CD4-positive, alpha-beta memory T cell (primary cell): ENCODE measurements around the gene TXNL4A. TPM values are rescaled to one million over a fixed set of nuclear protein-coding genes. Genes with fewer than 3 reads are reported as not detected.
A peak's percentile ranks its signal among the peaks of the same experiment; 100 is the strongest.

Experiments
- CTCF ChIA-PET: fragments of 350-600 bp; sonication (Branson Sonifier 250); formaldehyde crosslinking; loops from one replicate; lab custom pipeline; 2021; ENCODE audit warnings: inconsistent platforms; ENCODE audit not compliant: partially characterized antibody; lab: Charles Lee
- POLR2A ChIA-PET: fragments of 350-600 bp; sonication (Branson Sonifier 250); formaldehyde crosslinking; loops from one replicate; lab custom pipeline; 2021; ENCODE audit not compliant: partially characterized antibody; lab: Charles Lee
- DNase-seq, 5 donors: peaks; one replicate each; pipeline versions ENCODE4 v3.0.0 to v3.0.0-alpha.2; 2020 to 2022; ENCODE audit warnings: mixed read lengths in 1 of 5
- H3K27ac ChIP-seq: one replicate; pipeline ENCODE4 v1.7.0; 2013; ENCODE audit warnings: low read depth, low read length
- H3K27me3 ChIP-seq: 2 replicates; pipeline ENCODE4 v1.7.0; 2013; ENCODE audit warnings: mild to moderate bottlenecking, low read length, moderate library complexity; ENCODE audit not compliant: insufficient read depth
- H3K36me3 ChIP-seq: 2 replicates; pipeline ENCODE4 v1.7.0; 2013; ENCODE audit warnings: mild to moderate bottlenecking, low read length, moderate library complexity; ENCODE audit not compliant: insufficient read depth
- H3K4me1 ChIP-seq: 2 replicates; pipeline ENCODE4 v1.7.0; 2013; ENCODE audit warnings: mild to moderate bottlenecking, low read length, moderate library complexity; ENCODE audit not compliant: insufficient read depth
- H3K4me3 ChIP-seq, 2 donors: one replicate each; pipeline ENCODE4 v1.7.0; 2013; ENCODE audit warnings: low read length in 2 of 2, mild to moderate bottlenecking in 1 of 2
- H3K9me3 ChIP-seq, 2 donors: one replicate each; pipeline ENCODE4 v1.7.0; 2013; ENCODE audit warnings: low read length in 2 of 2, control low read depth in 1 of 2; ENCODE audit not compliant: control insufficient read depth in 1 of 2
- H3K27ac Mint-ChIP-seq, 7 donors: one replicate each; pipeline ENCODE4 v1.8.0; 2020 to 2021; ENCODE audit warnings: mixed read lengths in 7 of 7, mild to moderate bottlenecking in 6 of 7, inconsistent platforms in 3 of 7, moderate library complexity in 3 of 7
- H3K27me3 Mint-ChIP-seq, 2 donors: one replicate each; pipeline ENCODE4 v1.8.0; 2020 to 2021; ENCODE audit warnings: mixed read lengths in 2 of 2
- H3K36me3 Mint-ChIP-seq, 2 donors: one replicate each; pipeline ENCODE4 v1.8.0; 2020 to 2021; ENCODE audit warnings: mixed read lengths in 2 of 2, inconsistent platforms in 1 of 2, mild to moderate bottlenecking in 1 of 2
- H3K4me1 Mint-ChIP-seq, 4 donors: one replicate each; pipeline ENCODE4 v1.8.0; 2020 to 2021; ENCODE audit warnings: mixed read lengths in 4 of 4, mild to moderate bottlenecking in 1 of 4
- H3K4me3 Mint-ChIP-seq, 8 donors: one replicate each; pipeline ENCODE4 v1.8.0; 2020 to 2021; ENCODE audit warnings: mixed read lengths in 8 of 8, mild to moderate bottlenecking in 7 of 8, moderate library complexity in 6 of 8, inconsistent platforms in 3 of 8
- H3K9me3 Mint-ChIP-seq, 8 donors: one replicate each; pipeline ENCODE4 v1.8.0; 2020 to 2021; ENCODE audit warnings: mixed read lengths in 8 of 8, mild to moderate bottlenecking in 5 of 8, inconsistent platforms in 3 of 8, moderate library complexity in 1 of 8
- intact Hi-C: fragments of 100-400 bp; cut with micrococcal nuclease; formaldehyde crosslinking; loops from one replicate; pipeline ENCODE4 v1.15.1; 2023
- polyA plus RNA-seq, 2 donors: library from polyadenylated mRNA; unstranded; fragments of 300-500 nt; fragmentation: Illumina TruSeq; gene quantifications; one replicate each; pipeline ENCODE4 v1.2.3, GENCODE V29; 2021
- total RNA-seq, 2 experiments: library from RNA; stranded (reverse); gene quantifications; one replicate each; pipeline ENCODE4 v1.2.3, GENCODE V29; 2021

TXNL4A gene
- total and polyA plus RNA-seq, 4 experiments from 2014 or later: 72.6 to 224 (median 145) TPM

GRCh38 chr18:79974025-79974654, 14.2 kb downstream of the TXNL4A start:
- Histone ChIP-seq H3K36me3 (peaks cover 53% of the 10 kb centered on the region), H3K27me3 (no peaks in the 10 kb centered on the region), H3K9me3 (no peaks in the 10 kb centered on the region), H3K4me1 (no peaks in the 10 kb centered on the region), H3K27ac (no peak overlapping the region), H3K4me3 (no peak overlapping the region)
- peaks cover 50 to 78% of the 10 kb centered on the region in 2 donors for H3K36me3 Mint-ChIP-seq
- no peaks in the 10 kb centered on the region for H3K27me3 Mint-ChIP-seq
- no peak for DNase-seq
- H3K27ac Mint-ChIP-seq: peak overlapping the region in 1 of 7 donors; percentile 47
- intact Hi-C loops: no loop called here
- POLR2A ChIA-PET: interaction anchor here (0.6 kb wide), 2 partner anchors 11 to 102 kb away, joined by 3 read pairs; no protein-coding TSS in a partner anchor
- H3K4me3 Mint-ChIP-seq: no peak overlapping the region
- H3K9me3 Mint-ChIP-seq: peaks cover 0 to 1% (median 0%) of the 10 kb centered on the region in 8 donors
- CTCF ChIA-PET: no interaction called here
- H3K4me1 Mint-ChIP-seq: peaks cover 6 to 21% (median 15%) of the 10 kb centered on the region in 4 donors

DNA sequence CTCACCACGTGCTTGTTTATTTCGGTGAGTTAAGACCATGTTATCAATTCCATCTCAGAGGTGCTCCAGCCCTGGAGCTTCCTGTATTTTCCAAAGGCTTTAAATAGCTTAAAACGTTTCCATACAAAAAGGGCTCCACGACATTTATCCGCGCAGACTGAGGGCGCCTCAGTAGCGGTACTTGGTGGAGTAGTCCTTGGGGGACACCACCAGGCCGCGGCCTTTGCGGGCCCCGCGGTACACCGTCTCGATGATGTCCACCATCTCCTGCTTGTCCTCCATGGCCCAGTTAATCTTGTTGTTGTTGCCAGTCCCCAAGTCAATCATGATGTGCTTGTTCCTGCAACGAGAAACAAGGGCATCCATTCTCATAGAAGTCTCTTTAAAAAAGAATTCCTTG, 14.8 kb downstream of the TXNL4A start:
- H3K36me3 Mint-ChIP-seq: peaks cover 49 to 78% of the 10 kb centered on the region in 2 donors
- Histone ChIP-seq H3K27ac (no peak overlapping the region), H3K4me1 (no peaks in the 10 kb centered on the region), H3K9me3 (no peaks in the 10 kb centered on the region), H3K27me3 (no peaks in the 10 kb centered on the region), H3K4me3 (no peak overlapping the region), H3K36me3 (peaks cover 53% of the 10 kb centered on the region)
- intact Hi-C loops: no loop called here
- no peaks in the 10 kb centered on the region for H3K27me3 Mint-ChIP-seq
- ChIA-PET CTCF (no interaction called here), POLR2A (interaction anchor here (0.6 kb wide), 2 partner anchors 10 to 101 kb away, joined by 3 read pairs; no protein-coding TSS in a partner anchor)
- H3K4me3 Mint-ChIP-seq: no peak overlapping the region
- no peak overlapping the region for H3K27ac Mint-ChIP-seq
- H3K4me1 Mint-ChIP-seq: peaks cover 5 to 20% (median 14%) of the 10 kb centered on the region in 4 donors
- H3K9me3 Mint-ChIP-seq: peaks cover 0 to 1% (median 0%) of the 10 kb centered on the region in 8 donors
- DNase-seq: no peak

DNA sequence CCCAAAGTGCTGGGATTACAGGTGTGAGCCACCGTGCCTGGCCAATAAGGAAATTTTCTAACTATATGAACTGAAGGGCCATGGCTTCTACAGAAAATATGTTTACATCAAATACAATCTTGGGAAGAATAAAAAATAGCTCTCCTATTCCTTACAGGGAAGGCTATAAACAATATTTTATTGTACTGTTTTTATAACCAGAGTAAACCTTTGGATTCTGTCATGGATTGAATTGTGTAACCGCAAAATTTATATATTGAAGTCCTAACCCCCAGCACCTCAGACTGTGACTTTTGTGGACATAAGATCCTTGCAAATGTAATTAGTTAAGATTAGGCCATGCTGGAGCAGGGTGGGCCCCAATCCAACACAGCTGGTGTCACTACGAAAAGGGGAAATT, 15.6 kb downstream of the TXNL4A start:
- H3K36me3 ChIP-seq: peaks cover 53% of the 10 kb centered on the region
- H3K27ac Mint-ChIP-seq: no peak overlapping the region
- CTCF ChIA-PET: no interaction called here
- no peak for DNase-seq
- H3K27me3 Mint-ChIP-seq: no peaks in the 10 kb centered on the region
- H3K27ac ChIP-seq: no peak overlapping the region
- H3K4me1 ChIP-seq: no peaks in the 10 kb centered on the region
- H3K4me3 ChIP-seq: no peak overlapping the region
- no peak overlapping the region for H3K4me3 Mint-ChIP-seq
- intact Hi-C loops: no loop called here
- H3K9me3 Mint-ChIP-seq: peaks cover 0 to 1% (median 0%) of the 10 kb centered on the region in 8 donors
- no peaks in the 10 kb centered on the region for H3K27me3 ChIP-seq
- POLR2A ChIA-PET: no interaction called here
- peaks cover under 1 to 17% (median 9%) of the 10 kb centered on the region in 4 donors for H3K4me1 Mint-ChIP-seq
- H3K36me3 Mint-ChIP-seq: peaks cover 44 to 73% of the 10 kb centered on the region in 2 donors
- H3K9me3 ChIP-seq: no peaks in the 10 kb centered on the region

DNA sequence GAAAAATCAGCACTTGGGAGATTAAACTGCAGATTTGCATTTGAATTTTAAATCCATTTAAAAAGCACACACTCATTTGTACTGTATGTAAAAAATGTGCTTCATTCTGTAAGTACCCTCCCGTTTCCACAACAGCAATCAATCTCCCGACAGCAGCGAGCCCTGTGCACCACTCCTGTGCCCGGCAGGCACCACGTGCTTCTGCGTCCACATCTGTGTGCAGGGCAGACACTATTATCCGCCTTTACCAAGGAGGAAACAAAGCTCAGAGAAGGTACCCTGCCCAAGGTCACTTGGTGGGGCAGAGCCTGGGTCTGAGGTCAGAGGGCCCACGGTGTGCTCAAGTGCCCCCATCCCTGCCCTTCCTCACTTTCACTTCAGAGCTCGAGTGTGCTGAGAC, 16.4 kb downstream of the TXNL4A start:
- H3K4me3 ChIP-seq: no peak overlapping the region
- H3K4me1 ChIP-seq: no peaks in the 10 kb centered on the region
- ChIA-PET CTCF (no interaction called here), POLR2A (no interaction called here)
- DNase-seq: no peak
- peaks cover 0 to 1% (median 0%) of the 10 kb centered on the region in 8 donors for H3K9me3 Mint-ChIP-seq
- peaks cover 2 to 24% (median 8%) of the 10 kb centered on the region in 4 donors for H3K4me1 Mint-ChIP-seq
- H3K36me3 Mint-ChIP-seq: peaks cover 42 to 66% of the 10 kb centered on the region in 2 donors
- no peak overlapping the region for H3K27ac ChIP-seq
- H3K27me3 Mint-ChIP-seq: no peaks in the 10 kb centered on the region
- H3K36me3 ChIP-seq: peaks cover 53% of the 10 kb centered on the region
- intact Hi-C loops: no loop called here
- peak overlapping the region in 1 of 7 donors; percentile 11 for H3K27ac Mint-ChIP-seq
- no peak overlapping the region for H3K4me3 Mint-ChIP-seq
- H3K27me3 ChIP-seq: no peaks in the 10 kb centered on the region
- no peaks in the 10 kb centered on the region for H3K9me3 ChIP-seq

DNA sequence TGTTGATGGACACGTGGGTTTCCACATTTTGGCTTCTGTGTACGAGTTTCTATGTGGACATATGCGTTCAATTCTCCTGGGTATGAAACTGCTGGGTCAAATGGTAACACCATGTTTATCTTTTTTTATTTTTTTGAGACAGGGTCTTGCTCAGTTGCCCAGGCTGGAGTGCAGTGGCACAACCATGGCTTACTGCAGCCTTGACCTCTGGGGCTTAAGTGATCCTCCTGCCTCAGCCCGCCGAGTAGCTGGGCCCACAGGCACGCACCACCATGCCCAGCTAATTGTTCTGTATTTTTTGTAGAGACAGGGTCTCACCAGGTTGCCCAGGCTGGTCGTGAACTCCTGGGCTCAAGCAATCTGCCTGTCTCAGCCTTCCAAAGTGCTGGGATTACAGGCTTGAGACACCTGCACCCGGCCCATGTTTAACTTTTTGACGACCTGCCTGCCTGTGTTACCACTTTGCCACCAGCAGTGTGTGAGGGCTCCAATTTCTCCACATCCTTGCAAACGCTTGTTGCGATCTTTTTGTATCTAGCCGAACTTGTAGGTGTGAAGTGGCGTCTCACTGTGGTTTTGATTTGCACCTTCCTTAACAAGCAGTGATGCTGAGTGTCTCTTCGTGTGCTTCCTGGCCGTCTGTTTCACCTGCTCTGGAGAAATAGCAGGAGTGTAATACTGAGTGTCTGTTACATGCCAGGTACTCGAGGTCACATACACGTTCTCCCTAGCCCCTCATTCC, 17.0 kb downstream of the TXNL4A start:
- H3K27ac Mint-ChIP-seq: peak overlapping the region in 6 of 7 donors; percentile 17 to 81 (median 38)
- no peaks in the 10 kb centered on the region for H3K27me3 Mint-ChIP-seq
- H3K4me1 Mint-ChIP-seq: peaks cover 2 to 24% (median 8%) of the 10 kb centered on the region in 4 donors
- no peak for DNase-seq
- Histone ChIP-seq H3K4me1 (no peaks in the 10 kb centered on the region), H3K27ac (no peak overlapping the region), H3K27me3 (no peaks in the 10 kb centered on the region), H3K9me3 (no peaks in the 10 kb centered on the region), H3K4me3 (no peak overlapping the region), H3K36me3 (peaks cover 53% of the 10 kb centered on the region)
- peaks cover 0 to 1% (median 0%) of the 10 kb centered on the region in 8 donors for H3K9me3 Mint-ChIP-seq
- ChIA-PET POLR2A (no interaction called here), CTCF (no interaction called here)
- peaks cover 42 to 65% of the 10 kb centered on the region in 2 donors for H3K36me3 Mint-ChIP-seq
- intact Hi-C loops: no loop called here
- H3K4me3 Mint-ChIP-seq: no peak overlapping the region

- H3K4me3 ChIP-seq: no peak overlapping the region
- peaks cover 3 to 23% (median 7%) of the 10 kb centered on the region in 4 donors for H3K4me1 Mint-ChIP-seq
- ChIA-PET POLR2A (no interaction called here), CTCF (no interaction called here)
- H3K4me3 Mint-ChIP-seq: no peak overlapping the region
- no peak for DNase-seq
- no peak overlapping the region for H3K27ac ChIP-seq
- peaks cover 0 to 1% (median 0%) of the 10 kb centered on the region in 8 donors for H3K9me3 Mint-ChIP-seq
- peak overlapping the region in 3 of 7 donors; percentile 13 to 73 (median 61) for H3K27ac Mint-ChIP-seq
- H3K36me3 ChIP-seq: peaks cover 46% of the 10 kb centered on the region
- H3K27me3 ChIP-seq: no peaks in the 10 kb centered on the region
- peaks cover 1% of the 10 kb centered on the region for H3K4me1 ChIP-seq
- H3K27me3 Mint-ChIP-seq: no peaks in the 10 kb centered on the region
- intact Hi-C loops: no loop called here
- no peaks in the 10 kb centered on the region for H3K9me3 ChIP-seq
- H3K36me3 Mint-ChIP-seq: peaks cover 39 to 58% of the 10 kb centered on the region in 2 donors
Measured at GRCh38 chr18:79970419-79971133, 17.8 kb downstream of the TXNL4A start.
